ENCODE results near the gene KCNIP1.

DNA sequence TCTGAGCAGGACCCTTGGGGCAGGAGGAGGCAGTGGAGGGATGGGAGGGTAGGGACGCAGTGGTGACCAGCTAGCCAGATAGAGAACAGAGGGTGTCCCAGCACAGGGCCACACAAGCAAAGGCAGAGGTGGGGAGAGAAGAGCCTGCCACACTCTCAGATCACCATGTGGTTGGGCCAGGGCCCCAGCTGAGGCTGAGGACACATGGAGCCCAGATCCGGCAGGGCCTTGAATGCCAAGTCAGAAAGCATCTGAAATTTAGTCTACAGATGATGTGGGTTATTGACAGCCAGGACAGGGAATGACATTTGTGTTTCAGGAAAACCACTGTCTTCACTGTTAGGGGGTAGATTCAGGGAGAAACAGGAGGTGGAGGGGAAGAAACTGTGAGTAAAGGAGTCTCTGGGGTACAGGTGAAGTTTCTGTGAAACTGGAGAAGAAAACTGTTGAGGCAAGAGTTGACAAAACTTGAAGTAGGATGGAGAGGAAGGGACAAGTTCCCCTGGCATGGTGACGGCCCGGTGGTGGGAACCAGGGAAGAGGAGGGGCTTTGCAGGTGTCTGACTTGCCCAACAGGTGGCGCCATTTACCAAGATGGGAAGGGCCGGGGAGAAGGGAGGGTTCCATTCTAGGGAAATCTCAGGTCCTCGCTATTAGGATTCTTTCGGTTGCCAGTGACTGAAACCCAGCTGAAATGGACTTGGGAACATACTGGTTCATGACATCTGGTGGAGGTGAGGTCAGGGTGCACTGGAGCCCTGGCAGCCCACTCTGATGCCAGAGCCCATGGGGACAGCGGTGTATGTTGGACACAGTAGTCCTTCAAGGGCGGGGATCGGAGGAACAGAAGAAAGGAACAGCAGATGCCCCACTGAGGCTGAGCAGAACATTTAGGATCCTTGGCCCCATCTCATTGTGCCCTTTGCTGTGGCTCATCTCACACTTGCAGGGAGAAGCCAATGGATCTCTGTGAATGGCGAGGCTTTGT is 100.1 kb downstream of the KCNIP1 start:
- TF ChIP-seq, protein P1, sequence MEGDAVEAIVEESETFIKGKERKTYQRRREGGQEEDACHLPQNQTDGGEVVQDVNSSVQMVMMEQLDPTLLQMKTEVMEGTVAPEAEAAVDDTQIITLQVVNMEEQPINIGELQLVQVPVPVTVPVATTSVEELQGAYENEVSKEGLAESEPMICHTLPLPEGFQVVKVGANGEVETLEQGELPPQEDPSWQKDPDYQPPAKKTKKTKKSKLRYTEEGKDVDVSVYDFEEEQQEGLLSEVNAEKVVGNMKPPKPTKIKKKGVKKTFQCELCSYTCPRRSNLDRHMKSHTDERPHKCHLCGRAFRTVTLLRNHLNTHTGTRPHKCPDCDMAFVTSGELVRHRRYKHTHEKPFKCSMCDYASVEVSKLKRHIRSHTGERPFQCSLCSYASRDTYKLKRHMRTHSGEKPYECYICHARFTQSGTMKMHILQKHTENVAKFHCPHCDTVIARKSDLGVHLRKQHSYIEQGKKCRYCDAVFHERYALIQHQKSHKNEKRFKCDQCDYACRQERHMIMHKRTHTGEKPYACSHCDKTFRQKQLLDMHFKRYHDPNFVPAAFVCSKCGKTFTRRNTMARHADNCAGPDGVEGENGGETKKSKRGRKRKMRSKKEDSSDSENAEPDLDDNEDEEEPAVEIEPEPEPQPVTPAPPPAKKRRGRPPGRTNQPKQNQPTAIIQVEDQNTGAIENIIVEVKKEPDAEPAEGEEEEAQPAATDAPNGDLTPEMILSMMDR (IDR thresholded peaks at IDR 0.05; ENCODE audit: insufficient read depth, low read depth, low read length), result peak; percentile 63
- no peak for TF ChIP-seq EZH2 (IDR thresholded peaks at IDR 0.05; ENCODE audit: insufficient read depth, low read length)
